ENCODE measurements around the gene LAMTOR2. TPM values are rescaled to one million over a fixed set of nuclear protein-coding genes. Genes with fewer than 3 reads are reported as not detected.

Gene LAMTOR2
- total RNA-seq, 1 experiment from 2014 or later: 102 TPM

- no peak for DNase-seq (ENCODE audit: low read depth)
These were observed 43.1 kb downstream of the LAMTOR2 start for GRCh38 chr1:156097499-156098178.

- DNase-seq (ENCODE audit: low read depth): no peak
These were observed 44.2 kb downstream of the LAMTOR2 start for GRCh38 chr1:156098784-156099183.

DNA sequence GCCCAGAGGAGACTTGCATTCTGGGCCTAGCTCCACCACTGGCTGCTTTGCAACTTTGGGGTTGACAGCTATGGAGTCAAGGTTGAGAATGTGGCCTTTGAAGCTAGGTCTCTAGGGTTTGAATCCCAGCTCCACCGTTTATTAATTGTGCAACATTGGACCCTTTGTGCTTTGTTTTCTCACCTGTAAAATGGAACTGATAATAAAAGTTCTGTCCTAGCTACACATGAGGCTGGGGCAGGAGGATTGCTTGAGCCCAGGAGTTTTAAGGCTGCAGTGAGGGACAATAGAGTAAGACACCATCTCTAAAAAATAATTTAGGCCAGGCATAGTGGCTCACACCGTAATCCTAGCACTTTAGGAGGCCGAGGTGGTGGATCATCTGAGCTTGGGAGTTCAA lies 44.7 kb downstream of the LAMTOR2 start:
- no peak for DNase-seq (ENCODE audit: low read depth)

DNA sequence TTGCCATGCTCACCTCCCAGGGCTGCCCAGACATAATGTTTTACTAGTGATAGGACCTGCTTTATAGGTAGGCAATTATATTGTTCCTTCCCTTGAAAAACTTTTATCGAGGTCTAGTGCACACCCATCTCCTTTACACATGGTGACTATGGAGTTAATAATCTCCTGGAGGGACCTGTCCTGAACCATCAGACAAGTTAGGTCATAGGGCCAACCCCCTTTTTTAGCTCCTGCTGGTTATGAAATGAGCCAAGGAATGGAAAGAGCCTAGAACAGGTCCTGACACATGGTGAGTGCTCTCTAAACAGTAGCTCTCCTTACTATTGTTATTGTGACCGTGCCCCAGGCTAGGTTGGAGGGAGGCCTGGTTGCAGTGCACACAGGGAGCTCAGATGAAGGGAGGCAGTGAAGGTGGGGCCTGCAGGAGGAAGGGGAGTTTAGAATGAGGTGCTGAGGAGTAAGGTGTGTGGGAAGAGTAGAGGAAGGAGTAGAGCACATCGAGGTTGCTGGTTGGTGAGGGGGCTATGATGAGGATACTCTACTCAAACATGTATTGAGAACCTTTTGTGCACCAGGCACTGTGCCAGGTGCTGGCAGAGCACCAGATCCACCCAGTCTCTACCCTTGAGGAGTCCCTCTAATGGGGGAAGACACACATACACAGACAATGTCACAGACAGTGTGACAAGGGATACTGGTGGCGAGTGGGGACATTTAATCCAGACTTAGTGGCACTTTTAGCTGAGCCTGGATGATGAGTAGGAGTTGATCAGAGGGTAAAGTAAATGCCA lies 45.8 kb downstream of the LAMTOR2 start:
- no peak for DNase-seq (ENCODE audit: low read depth)

DNA sequence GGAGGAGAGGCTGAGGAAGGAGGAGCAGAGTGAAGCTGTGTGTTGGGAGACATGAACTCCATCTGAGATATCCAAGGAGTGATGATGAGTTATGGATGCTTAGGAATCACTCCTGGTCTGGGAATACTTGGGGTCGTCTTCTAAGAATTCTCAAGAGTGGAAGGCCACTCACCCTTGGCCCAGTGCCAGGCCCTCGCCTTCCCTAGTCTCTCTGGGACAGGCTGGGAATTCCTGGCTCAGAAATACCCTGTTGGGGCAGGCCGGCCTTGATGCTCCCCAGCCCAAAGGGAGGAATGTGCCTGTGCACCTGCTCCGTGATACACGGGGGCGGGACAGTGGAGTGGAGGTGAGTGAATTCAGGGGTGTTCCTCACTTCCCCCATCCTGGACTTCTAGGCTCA lies 47.3 kb downstream of the LAMTOR2 start:
- no peak for DNase-seq (ENCODE audit: low read depth)

DNA sequence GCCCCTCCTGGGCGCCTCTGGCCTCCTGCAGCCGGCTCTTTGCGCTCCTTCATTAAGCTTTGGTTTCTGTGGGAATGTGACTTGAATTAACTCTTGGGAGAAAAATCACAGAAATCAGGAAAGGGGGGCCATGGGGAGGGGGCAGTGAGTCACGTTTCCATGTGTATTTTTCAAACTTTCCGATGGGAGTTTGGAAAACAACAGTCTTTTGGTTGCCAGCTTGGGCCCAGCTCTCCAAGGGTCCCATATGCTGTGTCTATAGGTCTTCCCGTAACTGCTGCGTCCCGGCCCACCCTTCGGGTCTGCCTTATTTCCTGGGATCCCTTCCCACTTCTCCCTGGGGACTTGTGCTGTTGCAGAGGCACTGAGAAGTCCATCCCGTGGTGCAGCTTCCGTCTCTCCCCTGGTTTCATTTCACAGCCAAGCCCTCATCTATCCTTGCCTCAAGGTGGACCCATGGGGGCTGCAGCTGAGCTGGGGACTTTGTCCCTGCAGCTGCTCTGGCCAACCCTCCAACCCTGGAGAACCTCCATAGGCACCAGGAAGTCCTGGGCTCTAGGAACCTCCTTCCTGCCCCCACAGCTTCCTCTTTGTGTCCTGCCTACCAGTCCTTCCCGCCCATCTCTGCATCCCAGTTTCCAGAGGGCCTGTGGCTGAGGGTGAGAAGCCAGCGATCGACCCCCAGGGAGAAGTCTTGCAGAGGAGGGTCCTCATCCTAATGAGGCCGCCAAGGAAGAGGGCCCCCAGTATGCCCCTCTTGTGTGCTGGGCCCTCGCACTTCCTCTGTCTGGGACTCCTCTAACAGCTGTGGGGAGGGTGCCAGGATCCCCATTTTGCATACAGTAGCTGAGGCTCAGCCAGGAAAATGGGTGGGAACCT lies 48.3 kb downstream of the LAMTOR2 start:
- peak; percentile 80 for DNase-seq (ENCODE audit: low read depth)

- DNase-seq (ENCODE audit: low read depth): peak; percentile 93
These were observed 49.0 kb downstream of the LAMTOR2 start for GRCh38 chr1:156103521-156103947.

GRCh38 chr1:156104065-156104810 lies 49.7 kb downstream of the LAMTOR2 start:
- peak; percentile 94 for DNase-seq (ENCODE audit: low read depth)

DNA sequence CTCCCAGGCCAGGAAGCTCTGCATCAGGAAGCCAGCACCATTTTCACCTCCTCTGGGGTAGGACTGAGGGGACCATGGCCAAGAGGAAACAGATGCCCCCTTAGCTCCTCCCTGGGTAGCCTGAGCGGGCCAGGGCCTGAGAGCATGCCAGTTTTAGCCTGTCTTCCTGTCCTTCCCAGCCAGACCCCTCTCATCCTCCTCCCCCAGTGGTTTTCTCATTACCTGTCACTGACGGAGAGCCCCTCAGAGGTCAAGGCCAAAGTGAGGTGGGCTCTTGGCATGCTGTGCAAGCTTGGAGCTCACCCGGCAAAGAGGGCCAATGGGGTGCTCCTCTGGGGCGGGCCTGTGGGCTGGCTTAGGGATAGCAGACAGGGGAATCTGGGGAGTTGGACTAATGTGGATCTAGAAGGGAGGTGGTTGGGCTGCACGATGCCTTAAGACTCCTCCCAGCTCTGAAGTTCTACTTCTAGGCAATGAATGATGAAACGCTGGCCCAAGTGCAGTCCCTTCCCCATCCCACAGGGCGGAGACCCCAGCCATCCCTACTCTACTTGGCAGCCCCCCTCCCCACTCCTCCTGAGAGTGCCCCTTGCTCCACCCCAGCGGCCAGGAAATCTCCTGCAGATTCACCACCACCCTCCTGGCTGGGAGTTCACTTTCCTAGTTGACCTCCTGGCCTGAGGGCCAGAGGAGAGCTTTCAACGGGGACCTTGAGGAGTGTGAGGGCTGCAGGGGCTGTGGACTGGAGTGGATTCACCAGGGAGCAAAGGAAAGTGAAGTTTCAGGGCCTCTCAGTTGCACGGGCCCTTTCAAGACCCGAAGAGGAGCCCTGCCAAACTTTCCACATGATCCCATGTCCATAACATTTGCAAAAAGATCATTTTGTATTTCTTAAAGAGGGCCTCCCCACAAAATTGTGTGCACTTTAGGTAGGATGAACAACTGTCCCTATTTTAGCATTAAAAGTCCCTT lies 50.6 kb downstream of the LAMTOR2 start:
- DNase-seq (ENCODE audit: low read depth): no peak

DNA sequence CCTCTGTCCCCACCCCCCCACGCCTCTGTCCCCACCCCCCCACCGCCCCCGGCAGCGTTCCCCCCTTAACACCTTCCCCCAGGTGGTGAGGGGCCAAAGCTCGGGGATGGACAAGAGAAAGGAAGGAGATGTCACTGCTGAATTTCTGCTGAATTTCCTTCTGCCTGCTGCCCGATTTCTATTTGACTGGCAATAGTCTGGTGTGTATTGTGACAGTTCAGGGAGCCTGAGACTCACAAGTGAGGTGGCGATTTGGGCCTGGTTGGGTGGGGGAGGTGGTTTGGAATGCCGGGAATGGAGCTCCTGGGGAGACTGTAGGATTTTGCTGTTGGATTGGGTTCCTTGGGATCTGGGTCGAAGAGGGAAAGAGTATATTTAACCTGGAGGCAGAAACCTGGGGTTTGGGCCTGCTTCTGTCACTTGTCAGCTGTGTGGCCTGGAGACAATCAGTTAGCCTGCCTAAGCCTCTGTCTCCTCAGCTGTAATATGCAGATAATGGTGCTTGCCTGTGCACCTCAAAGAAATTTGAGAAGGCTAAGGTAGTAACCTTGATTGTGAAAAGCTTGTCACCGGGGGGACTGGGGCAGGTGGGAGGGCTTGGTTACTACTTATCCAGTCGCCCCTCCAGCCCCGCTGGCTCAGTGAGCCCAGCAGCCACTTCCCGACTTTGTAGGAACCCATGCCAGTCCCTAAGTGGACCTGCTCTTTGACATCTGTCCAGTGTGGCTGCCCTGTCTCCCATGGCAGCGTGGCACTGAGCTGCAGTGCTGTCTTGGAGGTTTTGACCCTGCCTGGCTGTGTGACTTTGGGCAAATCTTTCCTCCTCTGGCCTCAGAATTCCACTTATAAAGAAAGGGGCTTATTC lies 52.3 kb downstream of the LAMTOR2 start:
- DNase-seq (ENCODE audit: low read depth): no peak

- DNase-seq (ENCODE audit: low read depth): no peak
These were observed 53.5 kb downstream of the LAMTOR2 start for GRCh38 chr1:156108057-156108456.

Other genes with a start within 250 kb of the LAMTOR2 start
- gene GON4L, start 197.6 kb upstream of the LAMTOR2 start, total RNA-seq (2014; rRNA removed; shearing (Covaris generic)): 13.0 and 15.1 TPM in 2 replicates
- 8.5 and 10.9 TPM in 2 replicates for gene SYT11, start 195.2 kb upstream of the LAMTOR2 start, total RNA-seq (2014; rRNA removed; shearing (Covaris generic))
- 24.9 and 34.8 TPM in 2 replicates for gene RIT1, start 143.4 kb upstream of the LAMTOR2 start, total RNA-seq (2014; rRNA removed; shearing (Covaris generic))
- gene KHDC4, start 120.4 kb upstream of the LAMTOR2 start, total RNA-seq (2014; rRNA removed; shearing (Covaris generic)): 27.0 and 28.6 TPM in 2 replicates
- gene RXFP4, start 113.1 kb upstream of the LAMTOR2 start, total RNA-seq (2014; rRNA removed; shearing (Covaris generic)): not detected in 2 replicates
- gene ARHGEF2, start 76.2 kb upstream of the LAMTOR2 start, total RNA-seq (2014; rRNA removed; shearing (Covaris generic)): 54.3 and 65.5 TPM in 2 replicates
- 657 and 685 TPM in 2 replicates for gene SSR2, start 33.8 kb upstream of the LAMTOR2 start, total RNA-seq (2014; rRNA removed; shearing (Covaris generic))
- 19.6 and 20.3 TPM in 2 replicates for gene UBQLN4, start 984 bp upstream of the LAMTOR2 start, total RNA-seq (2014; rRNA removed; shearing (Covaris generic))
- gene RAB25, start 6.4 kb downstream of the LAMTOR2 start, total RNA-seq (2014; rRNA removed; shearing (Covaris generic)): not detected in 2 replicates
- 2.1 and 2.4 TPM in 2 replicates for gene MEX3A, start 27.7 kb downstream of the LAMTOR2 start, total RNA-seq (2014; rRNA removed; shearing (Covaris generic))
- gene LMNA, start 59.9 kb downstream of the LAMTOR2 start, total RNA-seq (2014; rRNA removed; shearing (Covaris generic)): 919 and 1,055 TPM in 2 replicates
- 0.20 and 0.36 TPM in 2 replicates for gene SEMA4A, start 98.8 kb downstream of the LAMTOR2 start, total RNA-seq (2014; rRNA removed; shearing (Covaris generic))
- 8.3 and 10.1 TPM in 2 replicates for gene SLC25A44, start 139.3 kb downstream of the LAMTOR2 start, total RNA-seq (2014; rRNA removed; shearing (Covaris generic))
- gene PMF1, start 158.2 kb downstream of the LAMTOR2 start, total RNA-seq (2014; rRNA removed; shearing (Covaris generic)): 76.6 and 81.0 TPM in 2 replicates
- gene BGLAP, start 187.4 kb downstream of the LAMTOR2 start, total RNA-seq (2014; rRNA removed; shearing (Covaris generic)): 17.7 and 44.1 TPM in 2 replicates
- gene PAQR6, start 193.3 kb downstream of the LAMTOR2 start, total RNA-seq (2014; rRNA removed; shearing (Covaris generic)): 0.12 and 0.29 TPM in 2 replicates
- gene SMG5, start 228.0 kb downstream of the LAMTOR2 start, total RNA-seq (2014; rRNA removed; shearing (Covaris generic)): 48.4 and 54.3 TPM in 2 replicates
- 2.4 TPM in 2 replicates for gene TMEM79, start 229.5 kb downstream of the LAMTOR2 start, total RNA-seq (2014; rRNA removed; shearing (Covaris generic))
- gene GLMP, start 240.9 kb downstream of the LAMTOR2 start, total RNA-seq (2014; rRNA removed; shearing (Covaris generic)): 55.8 and 70.2 TPM in 2 replicates
- gene VHLL, start 244.5 kb downstream of the LAMTOR2 start, total RNA-seq (2014; rRNA removed; shearing (Covaris generic)): not detected in 2 replicates